Right ventricle myocardium inferior (tissue), 1 donor: ENCODE data around the gene DCAF7. TPM values are rescaled to one million over a fixed set of nuclear protein-coding genes. Genes with fewer than 3 reads are reported as not detected.

Source experiments
- ATAC-seq: fragments of 200-7000 bp; cut with Tn5 transposase; one replicate; pipeline ENCODE4 v1.9.1; 2020; ENCODE audit warnings: mild to moderate bottlenecking, moderate library complexity
- DNase-seq: peaks from one replicate; pipeline ENCODE4 v3.0.0; 2021; ENCODE audit errors: missing footprints
- intact Hi-C: fragments of 100-400 bp; cut with DNase I; formaldehyde crosslinking; loops from one replicate; pipeline ENCODE4 v1.11.0; 2022
- total RNA-seq: library from RNA; stranded (reverse); fragmentation: NEBNext Ultra II Directional; extraction: Animal tissue kit (Norgen Biotek cat#: 25700); gene quantifications from one replicate; pipeline ENCODE4 v1.2.1, GENCODE V29; 2021
- donor health status: DM: no; HTN: yes; CAD: no; lungs with severe emphysema.

Gene DCAF7
- total RNA-seq, 1 donor from 2014 or later, result 36.8 TPM

GRCh38 chr17:63523253-63523855 is 26.9 kb upstream of the DCAF7 start, which contains the start of gene KCNH6:
Gene KCNH6 (plus strand): TSS chr17:63523358. CDS start chr17:63523414, 56 bp downstream.
- ATAC-seq (no peak), DNase-seq (no peak)
- intact Hi-C loops, result no loop called here

DNA sequence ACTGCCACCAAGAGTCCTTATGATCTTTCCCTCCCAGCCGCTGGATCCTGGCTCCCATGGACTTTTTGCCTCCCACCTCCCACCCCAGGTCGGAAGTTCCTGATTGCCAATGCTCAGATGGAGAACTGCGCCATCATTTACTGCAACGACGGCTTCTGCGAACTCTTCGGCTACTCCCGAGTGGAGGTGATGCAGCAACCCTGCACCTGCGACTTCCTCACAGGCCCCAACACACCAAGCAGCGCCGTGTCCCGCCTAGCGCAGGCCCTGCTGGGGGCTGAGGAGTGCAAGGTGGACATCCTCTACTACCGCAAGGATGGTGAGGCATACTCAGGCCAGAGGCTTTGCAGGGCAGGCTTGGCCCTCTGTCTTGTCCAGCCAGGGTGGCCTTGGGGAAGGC is 26.2 kb upstream of the DCAF7 start:
- intact Hi-C loops, result no loop called here
- ATAC-seq (no peak), DNase-seq (no peak)

DNA sequence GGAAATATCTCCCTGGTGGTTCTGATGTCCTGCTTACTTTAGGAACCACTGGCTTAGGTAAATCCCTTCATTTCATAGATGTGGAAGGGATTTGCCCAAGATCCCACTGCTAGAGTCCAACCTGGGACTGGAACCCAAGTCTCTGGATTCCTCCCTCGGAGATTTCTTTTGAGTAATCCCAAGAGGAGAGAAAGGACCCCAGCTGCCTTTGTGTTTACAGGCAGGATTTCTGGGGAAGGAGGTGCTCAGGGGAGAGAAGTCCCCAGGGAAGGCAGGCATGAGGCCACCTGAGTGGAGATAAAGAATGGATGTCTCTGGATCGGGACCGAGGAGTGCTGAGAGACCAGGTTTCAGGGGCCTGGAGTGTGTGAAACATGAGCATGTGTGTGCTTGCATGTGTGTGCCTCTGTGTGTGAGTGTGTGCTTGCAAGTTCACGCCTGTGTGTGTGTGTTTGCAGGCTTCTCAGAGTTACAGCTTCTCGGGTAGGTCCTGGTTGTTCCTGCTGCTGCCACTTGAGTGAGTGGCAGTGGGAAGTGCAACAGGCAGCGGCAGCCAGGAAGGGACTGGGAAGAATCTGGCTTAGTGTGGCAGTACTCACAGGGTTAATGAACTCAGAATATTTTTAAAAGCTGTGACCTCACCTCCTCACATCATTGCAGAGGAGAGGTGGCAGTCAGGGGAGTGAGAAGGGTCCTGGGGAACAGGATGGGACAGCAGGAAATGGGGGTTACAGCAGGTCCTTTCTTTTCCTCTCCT is 24.9 kb upstream of the DCAF7 start:
- intact Hi-C loops, result no loop called here
- DNase-seq, result no peak

GRCh38 chr17:63526861-63527260 is 23.4 kb upstream of the DCAF7 start:
- intact Hi-C loops, result no loop called here
- DNase-seq, result no peak

More for the DNA sequence above, 24.9 kb upstream of the DCAF7 start:
- no peak for ATAC-seq

GRCh38 chr17:63528183-63528582 is 22.1 kb upstream of the DCAF7 start:
- intact Hi-C loops, result no loop called here
- DNase-seq, result no peak
- ATAC-seq, result no peak

More at GRCh38 chr17:63526861-63527260, 23.4 kb upstream of the DCAF7 start:
- ATAC-seq, result no peak

GRCh38 chr17:63529711-63530556 is 20.3 kb upstream of the DCAF7 start:
- DNase-seq (peak; percentile 56), ATAC-seq (peak; percentile 33)
- intact Hi-C loops, result no loop called here

GRCh38 chr17:63530557-63531021 is 19.7 kb upstream of the DCAF7 start:
- DNase-seq (peak; percentile 33), ATAC-seq (no peak)
- intact Hi-C loops, result no loop called here

DNA sequence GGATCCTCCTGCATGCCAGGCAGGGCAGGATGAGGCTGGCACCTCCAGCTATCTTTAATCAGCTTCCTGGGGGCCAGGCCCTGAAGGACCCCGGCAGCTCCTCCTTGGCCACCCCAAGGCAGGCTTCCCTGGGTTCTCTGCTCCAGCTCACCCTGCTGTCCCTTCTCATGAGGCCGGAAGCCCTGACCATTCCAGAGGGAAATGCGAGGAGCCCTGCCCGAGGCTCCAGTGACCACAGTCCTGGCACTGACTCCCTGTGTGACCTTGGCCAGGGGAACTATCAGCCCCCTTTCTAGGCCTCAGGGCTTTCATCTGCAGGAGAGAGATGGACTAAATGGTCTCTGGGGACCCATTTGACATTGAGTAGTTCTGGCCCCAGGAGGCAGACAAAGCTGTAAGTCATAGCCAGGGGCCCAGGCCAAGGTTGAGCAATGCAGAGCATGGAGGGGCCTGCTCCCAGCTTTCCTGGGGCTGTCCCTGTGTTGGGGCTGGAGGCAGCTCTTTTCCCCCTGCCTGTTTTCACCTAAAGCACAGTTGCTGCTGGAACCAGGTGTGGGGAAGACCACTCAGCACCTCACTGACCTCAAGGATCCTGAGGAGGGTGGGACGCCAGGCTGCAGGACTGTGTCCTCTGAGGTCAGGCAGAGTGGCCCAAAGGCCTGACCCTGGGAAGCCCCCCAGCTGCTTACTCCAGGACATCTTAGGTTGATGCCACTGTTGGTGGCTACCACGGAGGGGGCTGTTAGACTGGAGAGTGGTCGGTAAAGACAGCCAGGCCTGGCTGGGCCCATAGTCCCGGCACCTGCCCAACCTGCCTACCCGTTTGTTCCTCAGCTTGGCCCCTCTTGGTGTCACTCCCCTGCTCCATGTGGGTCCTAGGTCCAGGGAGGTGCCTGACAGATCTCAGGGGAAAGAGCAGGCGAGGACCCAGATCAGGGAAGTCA is 19.0 kb upstream of the DCAF7 start:
- peak; percentile 45 for DNase-seq
- intact Hi-C loops, result no loop called here
- no peak for ATAC-seq

- ATAC-seq (no peak), DNase-seq (peak; percentile 22)
- intact Hi-C loops, result no loop called here
Measured at GRCh38 chr17:63533433-63534077, 16.7 kb upstream of the DCAF7 start.

- intact Hi-C loops, result no loop called here
- DNase-seq (peak; percentile 27), ATAC-seq (no peak)
Measured at GRCh38 chr17:63534078-63534570, 16.2 kb upstream of the DCAF7 start.

DNA sequence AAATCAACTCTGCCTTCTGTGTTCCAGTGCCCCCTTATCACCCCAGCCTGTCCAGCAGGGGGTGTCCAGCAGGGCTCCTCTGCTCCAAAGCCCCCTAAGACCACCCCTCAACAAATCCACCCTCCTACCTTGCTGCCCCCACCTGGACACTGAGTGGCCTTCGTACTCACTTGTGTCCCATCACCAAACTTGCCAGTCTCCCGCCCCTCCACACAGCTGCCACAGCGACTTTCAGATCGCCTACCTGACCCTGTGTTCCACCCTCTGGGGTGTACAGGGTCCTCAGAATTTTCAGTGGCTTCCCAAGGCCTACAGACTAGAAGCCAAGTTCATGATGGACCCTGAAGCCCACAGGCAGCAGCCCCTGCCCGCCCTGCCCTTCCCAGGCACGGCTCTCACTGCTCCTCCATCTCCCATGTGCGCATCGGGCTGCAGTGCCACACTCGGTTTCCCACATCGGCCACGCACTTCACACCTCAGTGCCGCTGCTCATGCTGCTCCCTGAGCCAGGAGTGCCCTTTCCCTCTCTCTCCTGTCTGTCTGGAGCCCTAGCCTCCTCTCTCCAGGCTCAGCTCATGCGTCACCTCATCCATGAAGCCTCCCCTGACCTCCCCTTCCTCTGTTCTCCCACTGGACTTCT is 15.3 kb upstream of the DCAF7 start:
- DNase-seq, result peak; percentile 21
- intact Hi-C loops, result no loop called here
- no peak for ATAC-seq

DNA sequence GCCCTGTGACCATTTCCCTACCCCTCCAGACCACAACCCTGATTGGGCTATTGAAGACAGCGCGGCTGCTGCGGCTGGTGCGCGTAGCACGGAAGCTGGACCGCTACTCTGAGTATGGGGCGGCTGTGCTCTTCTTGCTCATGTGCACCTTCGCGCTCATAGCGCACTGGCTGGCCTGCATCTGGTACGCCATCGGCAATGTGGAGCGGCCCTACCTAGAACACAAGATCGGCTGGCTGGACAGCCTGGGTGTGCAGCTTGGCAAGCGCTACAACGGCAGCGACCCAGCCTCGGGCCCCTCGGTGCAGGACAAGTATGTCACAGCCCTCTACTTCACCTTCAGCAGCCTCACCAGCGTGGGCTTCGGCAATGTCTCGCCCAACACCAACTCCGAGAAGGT is 14.6 kb upstream of the DCAF7 start:
- DNase-seq (peak; percentile 45), ATAC-seq (no peak)
- intact Hi-C loops, result no loop called here

- DNase-seq (peak; percentile 26), ATAC-seq (no peak)
- intact Hi-C loops, result no loop called here
Measured at GRCh38 chr17:63537001-63537400, 13.3 kb upstream of the DCAF7 start.

DNA sequence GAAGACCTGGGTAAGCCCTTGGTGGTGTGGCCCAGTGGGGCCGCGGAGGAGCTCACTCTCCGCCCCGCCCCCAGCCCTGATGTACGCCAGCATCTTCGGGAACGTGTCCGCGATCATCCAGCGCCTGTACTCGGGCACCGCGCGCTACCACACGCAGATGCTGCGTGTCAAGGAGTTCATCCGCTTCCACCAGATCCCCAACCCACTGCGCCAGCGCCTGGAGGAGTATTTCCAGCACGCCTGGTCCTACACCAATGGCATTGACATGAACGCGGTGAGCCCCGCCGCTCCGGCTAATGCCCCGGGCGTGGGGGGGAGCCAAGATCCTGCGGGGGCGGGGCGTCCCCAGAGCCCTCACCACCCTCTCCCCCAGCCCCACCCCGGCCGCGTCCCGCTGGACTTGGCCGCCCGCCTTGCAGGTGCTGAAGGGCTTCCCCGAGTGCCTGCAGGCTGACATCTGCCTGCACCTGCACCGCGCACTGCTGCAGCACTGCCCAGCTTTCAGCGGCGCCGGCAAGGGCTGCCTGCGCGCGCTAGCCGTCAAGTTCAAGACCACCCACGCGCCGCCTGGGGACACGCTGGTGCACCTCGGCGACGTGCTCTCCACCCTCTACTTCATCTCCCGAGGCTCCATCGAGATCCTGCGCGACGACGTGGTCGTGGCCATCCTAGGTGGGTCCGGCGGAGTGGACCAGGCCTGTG is 12.1 kb upstream of the DCAF7 start:
- no peak for ATAC-seq
- intact Hi-C loops, result no loop called here
- DNase-seq, result peak; percentile 48

DNA sequence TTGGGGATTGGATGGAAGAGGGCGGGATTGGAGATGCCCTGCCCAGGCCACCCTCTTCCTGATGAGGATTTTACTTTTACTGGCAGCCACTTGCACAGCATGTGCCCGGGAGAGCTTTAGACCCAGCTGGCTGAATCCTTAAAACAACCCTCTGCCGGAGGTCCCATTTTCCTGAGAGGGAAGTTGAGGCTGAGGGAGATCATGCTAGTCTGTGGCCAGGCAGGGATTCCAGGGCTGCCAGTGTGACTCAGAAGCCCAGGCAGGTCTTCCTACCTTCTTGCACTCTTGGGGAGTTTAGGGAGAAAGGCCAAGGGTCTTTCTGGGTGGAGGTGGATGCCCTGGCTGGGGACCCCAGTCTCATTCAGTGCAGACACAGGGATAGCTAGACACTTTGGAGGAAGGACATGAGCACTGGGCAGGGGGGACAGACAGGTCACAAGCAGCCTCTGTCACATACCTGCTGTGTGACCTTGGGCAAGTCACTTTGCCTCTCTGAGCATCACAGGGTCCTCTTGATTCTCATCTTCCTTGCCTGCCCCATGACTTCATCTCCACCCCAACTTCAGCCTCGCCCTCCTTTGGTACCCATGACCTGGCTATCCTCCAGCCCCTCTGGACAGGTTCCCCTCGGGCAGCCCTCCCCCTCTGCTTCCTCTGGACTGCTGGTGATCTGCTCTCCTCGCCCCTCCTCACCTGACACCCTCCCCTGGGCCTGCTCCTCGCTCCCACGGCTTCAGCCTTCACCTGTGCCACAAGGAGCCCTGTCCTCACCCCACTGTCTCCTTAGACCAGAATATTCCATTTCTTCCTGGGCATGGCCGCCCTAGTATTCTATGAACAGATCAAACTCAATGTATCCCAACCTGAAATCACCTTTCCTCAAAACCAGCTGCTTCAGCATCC is 11.3 kb upstream of the DCAF7 start:
- intact Hi-C loops, result no loop called here
- no peak for DNase-seq
- ATAC-seq, result no peak

DNA sequence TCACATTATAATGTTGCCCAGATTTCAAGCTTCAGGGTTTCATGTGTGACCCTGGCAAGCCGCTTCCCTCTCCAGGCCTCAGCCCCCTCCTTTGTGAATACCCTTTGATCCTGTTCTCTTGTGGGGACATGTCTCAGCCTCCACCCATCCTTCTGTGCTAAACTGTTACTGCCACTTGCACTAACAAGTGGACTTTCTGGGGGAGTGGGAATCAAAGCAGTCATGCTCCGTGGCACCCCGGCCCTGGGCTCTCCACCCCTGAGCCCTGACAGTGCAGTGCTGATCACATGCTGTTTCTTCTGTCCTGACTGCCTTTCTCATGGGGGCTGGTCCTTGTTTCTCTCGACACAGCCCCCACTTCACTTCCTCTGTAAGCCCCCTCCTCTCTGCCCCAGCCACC is 9.7 kb upstream of the DCAF7 start:
- intact Hi-C loops, result no loop called here
- DNase-seq (no peak), ATAC-seq (no peak)
